Bronchial epithelial cell (primary cell): Measurements from ENCODE around the gene USP20. TPM values are rescaled to one million over a fixed set of nuclear protein-coding genes. Genes with fewer than 3 reads are reported as not detected.

Experiments
- DNase-seq: peaks from one replicate; pipeline ENCODE4 v3.0.0-alpha.2; 2010; ENCODE audit warnings: low read depth
- FAIRE-seq: peaks from 2 replicates; lab custom pipeline; 2011; peaks lifted over from hg19 to GRCh38; lab: Jason Lieb, UNC
- H3K27me3 ChIP-seq: 2 replicates; pipeline ENCODE4 v1.5.1; 2011; ENCODE audit warnings: low read length; ENCODE audit not compliant: control insufficient read depth, insufficient read depth
- H3K36me3 ChIP-seq: 2 replicates; pipeline ENCODE4 v1.5.1; 2011; ENCODE audit warnings: low read length; ENCODE audit not compliant: control insufficient read depth, insufficient read depth
- H3K4me3 ChIP-seq: 2 replicates; pipeline ENCODE4 v1.5.1; 2011; ENCODE audit warnings: mild to moderate bottlenecking, low read depth, low read length, control low read depth
- CTCF ChIP-seq: IDR thresholded peaks from 2 replicates; pipeline ENCODE4 v1.5.1; 2011; ENCODE audit warnings: mild to moderate bottlenecking, moderate library complexity, low read length, control low read depth, inconsistent platforms; ENCODE audit not compliant: insufficient read depth, severe bottlenecking
- total RNA-seq: library from RNA; depleted of rRNA; stranded (reverse); fragments of >200 nt; gene quantifications from 2 replicates; pipeline ENCODE4 v1.2.1, GENCODE V29; 2014

The USP20 gene
- total RNA-seq, 1 donor from 2014 or later: 5.5 TPM

- DNase-seq (no peak), FAIRE-seq (no peak)
- H3K4me3 ChIP-seq: no peak overlapping the region
- H3K36me3 ChIP-seq: peaks cover 9% of the 10 kb centered on the region
- no peaks in the 10 kb centered on the region for H3K27me3 ChIP-seq
- TF ChIP-seq CTCF: no peak
Measured at GRCh38 chr9:129864991-129865647, 29.9 kb downstream of the USP20 start.

GRCh38 chr9:129865668-129866320 is 30.5 kb downstream of the USP20 start:
- Histone ChIP-seq H3K4me3 (no peak overlapping the region), H3K36me3 (peaks cover 9% of the 10 kb centered on the region), H3K27me3 (no peaks in the 10 kb centered on the region)
- DNase-seq (no peak), FAIRE-seq (no peak)
- no peak for TF ChIP-seq CTCF

GRCh38 chr9:129866394-129867135 is 31.3 kb downstream of the USP20 start:
- DNase-seq (no peak), FAIRE-seq (no peak)
- H3K27me3 ChIP-seq: no peaks in the 10 kb centered on the region
- H3K4me3 ChIP-seq: no peak overlapping the region
- peaks cover 5% of the 10 kb centered on the region for H3K36me3 ChIP-seq
- no peak for TF ChIP-seq CTCF

- no peak for TF ChIP-seq CTCF
- peaks cover 5% of the 10 kb centered on the region for H3K36me3 ChIP-seq
- no peak overlapping the region for H3K4me3 ChIP-seq
- H3K27me3 ChIP-seq: no peaks in the 10 kb centered on the region
- no peak for FAIRE-seq
- no peak for DNase-seq
Measured at GRCh38 chr9:129867136-129868022, 32.1 kb downstream of the USP20 start.

GRCh38 chr9:129868023-129868871 is 33.0 kb downstream of the USP20 start:
- no peaks in the 10 kb centered on the region for H3K27me3 ChIP-seq
- no peak for TF ChIP-seq CTCF
- no peak overlapping the region for H3K4me3 ChIP-seq
- H3K36me3 ChIP-seq: peaks cover 5% of the 10 kb centered on the region
- DNase-seq (no peak), FAIRE-seq (no peak)
